GM12878 (cell line): Measurements from ENCODE around the gene KIR3DL3. TPM values are rescaled to one million over a fixed set of nuclear protein-coding genes. Genes with fewer than 3 reads are reported as not detected.

Source experiments
- ATAC-seq: fragments of 200-7000 bp; cut with Tn5 transposase; 3 replicates; pipeline ENCODE4 v1.9.1; 2020; ENCODE audit warnings: mild to moderate bottlenecking, moderate library complexity
- BruUV-seq: library from RNA; stranded (reverse); fragments of 400-500 nt; replicated peaks from 2 replicates; lab custom pipeline; 2021; lab: Mats Ljungman, UMichigan
- CTCF ChIA-PET: fragments of 300-600 bp; sonication (Branson Sonifier 250); formaldehyde crosslinking; extraction: SDS; loops from one replicate; lab custom pipeline; 2021; ENCODE audit warnings: inconsistent platforms; lab: Yijun Ruan, JAX
- POLR2A ChIA-PET: fragments of 350-600 bp; formaldehyde crosslinking; extraction: SDS; loops from one replicate; lab custom pipeline; 2021; ENCODE audit warnings: inconsistent platforms; lab: Charles Lee
- RAD21 ChIA-PET: fragments of 300-600 bp; sonication (Branson Sonifier 250); formaldehyde crosslinking; loops from one replicate; lab custom pipeline; 2023; ENCODE audit warnings: antibody characterized with exemption; ENCODE audit not compliant: unreplicated experiment; lab: Charles Lee
- SMC1A ChIA-PET: fragments of 300-600 bp; sonication (Branson Sonifier 250); formaldehyde crosslinking; loops from one replicate; lab custom pipeline; 2023; ENCODE audit not compliant: unreplicated experiment, uncharacterized antibody; lab: Charles Lee
- DNase-seq: peaks from one replicate; pipeline ENCODE4 v3.0.0-alpha.2; 2011; ENCODE audit warnings: low read depth, low spot score
- FAIRE-seq: peaks from 3 replicates; lab custom pipeline; 2011; peaks lifted over from hg19 to GRCh38; lab: Jason Lieb, UNC
- H2AFZ ChIP-seq: 2 replicates; pipeline ENCODE4 v1.6.0; 2011; ENCODE audit warnings: low read depth, low read length, control low read depth; ENCODE audit not compliant: control insufficient read depth
- H3K27ac ChIP-seq: 2 replicates; pipeline ENCODE4 v1.5.1; 2011; ENCODE audit warnings: control low read depth; ENCODE audit not compliant: control insufficient read depth, insufficient read depth
- H3K27me3 ChIP-seq, 2 experiments: replicated peaks in 1 of 2; 2 replicates each; pipeline versions ENCODE4 v1.6.0 to v1.6.1; 2011; ENCODE audit warnings: low read length in 1 of 2; ENCODE audit not compliant: control insufficient read depth in 2 of 2, insufficient read depth in 2 of 2
- H3K36me3 ChIP-seq, 2 experiments: 2 replicates each; pipeline ENCODE4 v1.5.1; 2011; ENCODE audit warnings: low read length in 1 of 2; ENCODE audit not compliant: control insufficient read depth in 2 of 2, insufficient read depth in 2 of 2
- H3K4me1 ChIP-seq: 2 replicates; pipeline ENCODE4 v1.6.1; 2011; ENCODE audit warnings: mild to moderate bottlenecking, low read length, moderate library complexity, mixed read lengths; ENCODE audit not compliant: control insufficient read depth, insufficient read depth
- H3K4me2 ChIP-seq: 2 replicates; pipeline ENCODE4 v1.6.0; 2011; ENCODE audit warnings: control low read depth; ENCODE audit not compliant: control insufficient read depth, insufficient read depth
- H3K4me3 ChIP-seq: fragments of 200-600 bp; sonication (generic); 2 replicates; pipeline ENCODE4 v1.5.1; 2016
- H3K79me2 ChIP-seq: 2 replicates; pipeline ENCODE4 v1.6.0; 2011; ENCODE audit warnings: low read length; ENCODE audit not compliant: control insufficient read depth, insufficient read depth
- H3K9ac ChIP-seq: 2 replicates; pipeline ENCODE4 v1.8.0; 2011; ENCODE audit warnings: low read length, control low read depth, mixed read lengths; ENCODE audit not compliant: control insufficient read depth, insufficient read depth
- H3K9me3 ChIP-seq: replicated peaks from 3 replicates; pipeline ENCODE4 v1.5.1; 2011; ENCODE audit warnings: mild to moderate bottlenecking, low read length; ENCODE audit not compliant: control insufficient read depth, insufficient read depth
- H4K20me1 ChIP-seq: 2 replicates; pipeline ENCODE4 v1.6.0; 2011; ENCODE audit not compliant: control insufficient read depth, insufficient read depth
- BMI1 ChIP-seq: fragments of 450-650 bp; IDR thresholded peaks from 2 replicates; pipeline ENCODE4 v1.6.1; 2016; ENCODE audit warnings: mild to moderate bottlenecking, moderate library complexity, borderline replicate concordance
- CBFB ChIP-seq: IDR thresholded peaks from 2 replicates; pipeline ENCODE4 v1.6.1; 2016; ENCODE audit warnings: antibody characterized with exemption, low read depth
- CBX5 ChIP-seq: sonication (generic); IDR thresholded peaks from 2 replicates; pipeline ENCODE4 v1.6.1; 2016; ENCODE audit warnings: low read depth, moderate library complexity, mild to moderate bottlenecking, inconsistent platforms
- CEBPB ChIP-seq, 2 experiments: fragments of 150-350 bp in 1 of 2; IDR thresholded peaks; 2 replicates each; pipeline ENCODE4 v1.6.1; 2012 to 2014; ENCODE audit warnings: low read depth in 2 of 2, low read length in 2 of 2, borderline replicate concordance in 1 of 2, inconsistent platforms in 1 of 2
- CREB1 ChIP-seq: IDR thresholded peaks from 2 replicates; pipeline ENCODE4 v1.6.1; 2012; ENCODE audit warnings: low read depth, mild to moderate bottlenecking, inconsistent platforms
- EP300 ChIP-seq, 2 experiments: fragments of 150-350 bp in 1 of 2; IDR thresholded peaks; 2 replicates each; pipeline ENCODE4 v1.6.1; 2011 to 2012; ENCODE audit warnings: low read depth in 2 of 2, low read length in 2 of 2, borderline replicate concordance in 1 of 2, improper control_type of control experiment in 1 of 2, inconsistent platforms in 1 of 2; ENCODE audit not compliant: control insufficient read depth in 1 of 2
- ETV6 ChIP-seq, 2 experiments: fragments of 450-650 bp in 1 of 2; IDR thresholded peaks in 1 of 2; conservative IDR thresholded peaks in 1 of 2; 2 replicates each; pipeline ENCODE4 v1.6.1; 2014; ENCODE audit warnings: antibody characterized with exemption in 1 of 2, borderline replicate concordance in 1 of 2, low read depth in 1 of 2, mild to moderate bottlenecking in 1 of 2, moderate library complexity in 1 of 2
- FOS ChIP-seq: IDR thresholded peaks from 3 replicates; pipeline ENCODE4 v1.6.1; 2011; ENCODE audit warnings: borderline replicate concordance; ENCODE audit not compliant: insufficient read length; ENCODE audit errors: extremely low read depth
- FOXM1 ChIP-seq: IDR thresholded peaks from 2 replicates; pipeline ENCODE4 v1.6.1; 2012; ENCODE audit warnings: low read depth, mild to moderate bottlenecking, inconsistent platforms, low read length, moderate library complexity
- MTA3 ChIP-seq: IDR thresholded peaks from 2 replicates; pipeline ENCODE4 v1.6.1; 2012; ENCODE audit warnings: low read length, inconsistent platforms, borderline replicate concordance
- WGBS: methylation state at CpG from one replicate; pipeline ENCODE4 v1.1.6; 2016; ENCODE audit warnings: low lambda C conversion rate; ENCODE audit not compliant: insufficient replicate concordance, insufficient coverage; ENCODE audit errors: missing lambda C conversion rate; 5-methylcytosine and 5-hydroxymethylcytosine counted together
- in situ Hi-C: fragments of 300-500 bp; cut with MboI; formaldehyde crosslinking; loops from 9 replicates; pipeline ENCODE4 v1.14.3; 2018; ENCODE audit warnings: mixed read lengths
- intact Hi-C: fragments of 100-400 bp; cut with micrococcal nuclease; formaldehyde crosslinking; loops from one replicate; pipeline ENCODE4 v1.14.2; 2022; ENCODE audit not compliant: unreplicated experiment
- polyA plus RNA-seq, 11 experiments: library from polyadenylated mRNA; depleted of rRNA in 4 of 11; unstranded in 6 of 11; stranded (reverse) in 5 of 11; fragments of >200 nt; fragmentation: Nextera tagmentation in 4 of 11; fragmentation: Illumina TruSeq in 1 of 11; extraction: Ambion mirVana in 4 of 11; extraction: Trizol in 1 of 11; gene quantifications; 1 replicate in 1 of 11; 2 replicates in 10 of 11; pipeline versions ENCODE4 v1.2.1 to v1.2.3, GENCODE V29; 2011 to 2016; ENCODE audit warnings: inconsistent platforms in 2 of 11, missing spikeins in 2 of 11, low read depth in 1 of 11
- total RNA-seq, 4 experiments: library from RNA; depleted of rRNA in 3 of 4; stranded (reverse); fragments of >200 nt in 3 of 4; fragmentation: Illumina TruSeq in 1 of 4; extraction: Trizol in 1 of 4; gene quantifications; 2 replicates each; pipeline versions ENCODE4 v1.2.1 to v1.2.3, GENCODE V29; 2013 to 2021
- TF ChIP-seq, protein P1 (sequence below): IDR thresholded peaks from 2 replicates; pipeline ENCODE4 v1.6.1; 2012; ENCODE audit warnings: low read depth, low read length, improper control_type of control experiment
- TF ChIP-seq, protein P2 (sequence below): fragments of 450-650 bp; IDR thresholded peaks from 2 replicates; pipeline ENCODE4 v1.6.1; 2016; ENCODE audit warnings: mild to moderate bottlenecking
- TF ChIP-seq, protein P3 (sequence below): fragments of 450-650 bp; IDR thresholded peaks from 2 replicates; pipeline ENCODE4 v1.6.1; 2018; ENCODE audit warnings: borderline replicate concordance, mild to moderate bottlenecking; ENCODE audit not compliant: partially characterized antibody
- TF ChIP-seq, protein P4 (sequence below): fragments of 450-650 bp; IDR thresholded peaks from 2 replicates; pipeline ENCODE4 v1.6.1; 2017; ENCODE audit warnings: mild to moderate bottlenecking, moderate library complexity

KIR3DL3 gene
- total and polyA plus RNA-seq, 10 of the 15 experiments (the other 5 are each of a cell fraction or from before 2014, with no cell fraction given): not detected

DNA sequence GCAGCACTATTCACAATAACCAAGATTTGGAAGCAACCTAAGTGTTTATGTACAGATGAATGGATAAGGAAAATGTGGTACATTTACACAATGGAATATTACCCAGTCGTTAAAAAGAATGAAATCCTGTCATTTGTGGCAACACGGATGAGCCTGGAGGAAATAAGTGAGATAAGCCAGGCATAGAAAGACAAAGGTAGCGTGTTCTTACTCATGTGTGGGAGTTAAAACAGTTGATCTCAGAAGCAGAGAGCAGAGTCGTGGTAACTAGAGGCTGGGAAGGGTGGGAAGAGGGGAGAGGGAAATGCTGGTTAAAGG, 32.0 kb upstream of the KIR3DL3 start:
- in situ Hi-C loops (no loop called here), intact Hi-C loops (no loop called here)
- Histone ChIP-seq H3K36me3 (no peaks in the 10 kb centered on the region), H3K4me2 (no peak overlapping the region), H3K27me3 (no peaks in the 10 kb centered on the region), H3K9me3 (no peaks in the 10 kb centered on the region), H3K79me2 (no peaks in the 10 kb centered on the region), H3K4me1 (no peaks in the 10 kb centered on the region), H3K4me3 (no peak overlapping the region), H2AFZ (no peak overlapping the region), H3K27ac (no peak overlapping the region), H3K9ac (no peak overlapping the region), H4K20me1 (no peaks in the 10 kb centered on the region)
- no TSS peak for BruUV-seq
- CTCF ChIA-PET: no interaction called here
- TF ChIP-seq, protein P1, sequence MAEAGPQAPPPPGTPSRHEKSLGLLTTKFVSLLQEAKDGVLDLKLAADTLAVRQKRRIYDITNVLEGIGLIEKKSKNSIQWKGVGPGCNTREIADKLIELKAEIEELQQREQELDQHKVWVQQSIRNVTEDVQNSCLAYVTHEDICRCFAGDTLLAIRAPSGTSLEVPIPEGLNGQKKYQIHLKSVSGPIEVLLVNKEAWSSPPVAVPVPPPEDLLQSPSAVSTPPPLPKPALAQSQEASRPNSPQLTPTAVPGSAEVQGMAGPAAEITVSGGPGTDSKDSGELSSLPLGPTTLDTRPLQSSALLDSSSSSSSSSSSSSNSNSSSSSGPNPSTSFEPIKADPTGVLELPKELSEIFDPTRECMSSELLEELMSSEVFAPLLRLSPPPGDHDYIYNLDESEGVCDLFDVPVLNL: no peak
- TF ChIP-seq CBFB: no peak
- no peak for TF ChIP-seq CEBPB (IDR thresholded peaks at IDR 0.05; ENCODE audit: borderline replicate concordance in 1 of 2, low read depth in 2 of 2, low read length in 2 of 2)
- TF ChIP-seq FOXM1: no peak
- TF ChIP-seq MTA3: no peak
- no peak for TF ChIP-seq CREB1
- TF ChIP-seq CBX5: no peak
- TF ChIP-seq EP300 (IDR thresholded peaks at IDR 0.05; ENCODE audit: borderline replicate concordance in 1 of 2, control insufficient read depth in 1 of 2, low read depth in 2 of 2, low read length in 2 of 2): no peak
- no peak for TF ChIP-seq ETV6 (conservative IDR thresholded peaks at IDR 0.05 in 1 of 2, IDR thresholded peaks at IDR 0.05 in 1 of 2; ENCODE audit: borderline replicate concordance in 1 of 2, low read depth in 1 of 2)
- TF ChIP-seq, protein P2, sequence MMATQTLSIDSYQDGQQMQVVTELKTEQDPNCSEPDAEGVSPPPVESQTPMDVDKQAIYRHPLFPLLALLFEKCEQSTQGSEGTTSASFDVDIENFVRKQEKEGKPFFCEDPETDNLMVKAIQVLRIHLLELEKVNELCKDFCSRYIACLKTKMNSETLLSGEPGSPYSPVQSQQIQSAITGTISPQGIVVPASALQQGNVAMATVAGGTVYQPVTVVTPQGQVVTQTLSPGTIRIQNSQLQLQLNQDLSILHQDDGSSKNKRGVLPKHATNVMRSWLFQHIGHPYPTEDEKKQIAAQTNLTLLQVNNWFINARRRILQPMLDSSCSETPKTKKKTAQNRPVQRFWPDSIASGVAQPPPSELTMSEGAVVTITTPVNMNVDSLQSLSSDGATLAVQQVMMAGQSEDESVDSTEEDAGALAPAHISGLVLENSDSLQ: no peak
- TF ChIP-seq, protein P3, sequence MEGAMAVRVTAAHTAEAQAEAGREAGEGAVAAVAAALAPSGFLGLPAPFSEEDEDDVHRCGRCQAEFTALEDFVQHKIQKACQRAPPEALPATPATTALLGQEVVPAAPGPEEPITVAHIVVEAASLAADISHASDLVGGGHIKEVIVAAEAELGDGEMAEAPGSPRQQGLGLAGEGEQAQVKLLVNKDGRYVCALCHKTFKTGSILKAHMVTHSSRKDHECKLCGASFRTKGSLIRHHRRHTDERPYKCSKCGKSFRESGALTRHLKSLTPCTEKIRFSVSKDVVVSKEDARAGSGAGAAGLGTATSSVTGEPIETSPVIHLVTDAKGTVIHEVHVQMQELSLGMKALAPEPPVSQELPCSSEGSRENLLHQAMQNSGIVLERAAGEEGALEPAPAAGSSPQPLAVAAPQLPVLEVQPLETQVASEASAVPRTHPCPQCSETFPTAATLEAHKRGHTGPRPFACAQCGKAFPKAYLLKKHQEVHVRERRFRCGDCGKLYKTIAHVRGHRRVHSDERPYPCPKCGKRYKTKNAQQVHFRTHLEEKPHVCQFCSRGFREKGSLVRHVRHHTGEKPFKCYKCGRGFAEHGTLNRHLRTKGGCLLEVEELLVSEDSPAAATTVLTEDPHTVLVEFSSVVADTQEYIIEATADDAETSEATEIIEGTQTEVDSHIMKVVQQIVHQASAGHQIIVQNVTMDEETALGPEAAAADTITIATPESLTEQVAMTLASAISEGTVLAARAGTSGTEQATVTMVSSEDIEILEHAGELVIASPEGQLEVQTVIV: no peak
- TF ChIP-seq, protein P4, sequence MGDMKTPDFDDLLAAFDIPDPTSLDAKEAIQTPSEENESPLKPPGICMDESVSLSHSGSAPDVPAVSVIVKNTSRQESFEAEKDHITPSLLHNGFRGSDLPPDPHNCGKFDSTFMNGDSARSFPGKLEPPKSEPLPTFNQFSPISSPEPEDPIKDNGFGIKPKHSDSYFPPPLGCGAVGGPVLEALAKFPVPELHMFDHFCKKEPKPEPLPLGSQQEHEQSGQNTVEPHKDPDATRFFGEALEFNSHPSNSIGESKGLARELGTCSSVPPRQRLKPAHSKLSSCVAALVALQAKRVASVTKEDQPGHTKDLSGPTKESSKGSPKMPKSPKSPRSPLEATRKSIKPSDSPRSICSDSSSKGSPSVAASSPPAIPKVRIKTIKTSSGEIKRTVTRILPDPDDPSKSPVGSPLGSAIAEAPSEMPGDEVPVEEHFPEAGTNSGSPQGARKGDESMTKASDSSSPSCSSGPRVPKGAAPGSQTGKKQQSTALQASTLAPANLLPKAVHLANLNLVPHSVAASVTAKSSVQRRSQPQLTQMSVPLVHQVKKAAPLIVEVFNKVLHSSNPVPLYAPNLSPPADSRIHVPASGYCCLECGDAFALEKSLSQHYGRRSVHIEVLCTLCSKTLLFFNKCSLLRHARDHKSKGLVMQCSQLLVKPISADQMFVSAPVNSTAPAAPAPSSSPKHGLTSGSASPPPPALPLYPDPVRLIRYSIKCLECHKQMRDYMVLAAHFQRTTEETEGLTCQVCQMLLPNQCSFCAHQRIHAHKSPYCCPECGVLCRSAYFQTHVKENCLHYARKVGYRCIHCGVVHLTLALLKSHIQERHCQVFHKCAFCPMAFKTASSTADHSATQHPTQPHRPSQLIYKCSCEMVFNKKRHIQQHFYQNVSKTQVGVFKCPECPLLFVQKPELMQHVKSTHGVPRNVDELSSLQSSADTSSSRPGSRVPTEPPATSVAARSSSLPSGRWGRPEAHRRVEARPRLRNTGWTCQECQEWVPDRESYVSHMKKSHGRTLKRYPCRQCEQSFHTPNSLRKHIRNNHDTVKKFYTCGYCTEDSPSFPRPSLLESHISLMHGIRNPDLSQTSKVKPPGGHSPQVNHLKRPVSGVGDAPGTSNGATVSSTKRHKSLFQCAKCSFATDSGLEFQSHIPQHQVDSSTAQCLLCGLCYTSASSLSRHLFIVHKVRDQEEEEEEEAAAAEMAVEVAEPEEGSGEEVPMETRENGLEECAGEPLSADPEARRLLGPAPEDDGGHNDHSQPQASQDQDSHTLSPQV: no peak
- TF ChIP-seq BMI1: no peak
- TF ChIP-seq FOS: no peak
- DNase-seq (no peak), ATAC-seq (no peak), FAIRE-seq (no peak)
- RAD21 ChIA-PET: no interaction called here
- POLR2A ChIA-PET: no interaction called here
- SMC1A ChIA-PET: no interaction called here
- whole genome bisulfite sequencing: 16% methylated on average over 4 of the region's 4 CpGs
